Thoracic aorta (tissue), 2 donors: ENCODE measurements around the gene GRB14. TPM values are rescaled to one million over a fixed set of nuclear protein-coding genes. Genes with fewer than 3 reads are reported as not detected.
A peak's percentile ranks its signal among the peaks of the same experiment; 100 is the strongest.

Source experiments
- ATAC-seq: fragments of 150-250 bp; one replicate; pipeline ENCODE4 v1.8.0; 2017; ENCODE audit warnings: low read depth; ENCODE audit not compliant: insufficient number of reproducible peaks, low FRiP score
- DNase-seq: peaks from one replicate; pipeline ENCODE4 v3.0.0-alpha.2; 2020; ENCODE audit warnings: low spot score
- H3K27ac ChIP-seq, 2 donors: fragments of 200-600 bp; sonication (generic); 1 replicate in 1 of 2; 2 replicates in 1 of 2; pipeline ENCODE4 v1.5.1; 2016; ENCODE audit warnings: mild to moderate bottlenecking in 2 of 2, moderate library complexity in 2 of 2
- H3K27me3 ChIP-seq: fragments of 200-600 bp; sonication (generic); replicated peaks from 2 replicates; pipeline ENCODE4 v1.6.0; 2016; ENCODE audit warnings: mild to moderate bottlenecking; ENCODE audit not compliant: insufficient read depth
- H3K36me3 ChIP-seq: fragments of 200-600 bp; sonication (generic); one replicate; pipeline ENCODE4 v1.5.1; 2016
- H3K4me1 ChIP-seq, 2 donors: fragments of 200-600 bp; sonication (generic); 1 replicate in 1 of 2; 2 replicates in 1 of 2; pipeline versions ENCODE4 v1.5.1 to v1.6.0; 2016; ENCODE audit warnings: low read depth in 2 of 2, mild to moderate bottlenecking in 1 of 2; ENCODE audit not compliant: control insufficient read depth in 1 of 2
- H3K4me3 ChIP-seq: fragments of 200-600 bp; sonication (generic); 2 replicates; pipeline ENCODE4 v1.5.1; 2016; ENCODE audit warnings: mild to moderate bottlenecking
- H3K9me3 ChIP-seq: fragments of 200-600 bp; sonication (generic); 2 replicates; pipeline ENCODE4 v1.5.1; 2016
- total RNA-seq, 2 donors: library from RNA; depleted of rRNA; stranded (reverse); fragments of >200 nt; gene quantifications; one replicate each; pipeline versions ENCODE4 v1.1.0 to v1.2.3, GENCODE V29; 2016
- TF ChIP-seq, protein P1 (sequence below): fragments of 200-600 bp; sonication (generic); IDR thresholded peaks from one replicate; pipeline ENCODE4 v1.5.1; 2019; ENCODE audit warnings: antibody characterized with exemption

The GRB14 gene
- 1 to 10 TPM; 4.7 to 7.9 TPM for total RNA-seq

DNA sequence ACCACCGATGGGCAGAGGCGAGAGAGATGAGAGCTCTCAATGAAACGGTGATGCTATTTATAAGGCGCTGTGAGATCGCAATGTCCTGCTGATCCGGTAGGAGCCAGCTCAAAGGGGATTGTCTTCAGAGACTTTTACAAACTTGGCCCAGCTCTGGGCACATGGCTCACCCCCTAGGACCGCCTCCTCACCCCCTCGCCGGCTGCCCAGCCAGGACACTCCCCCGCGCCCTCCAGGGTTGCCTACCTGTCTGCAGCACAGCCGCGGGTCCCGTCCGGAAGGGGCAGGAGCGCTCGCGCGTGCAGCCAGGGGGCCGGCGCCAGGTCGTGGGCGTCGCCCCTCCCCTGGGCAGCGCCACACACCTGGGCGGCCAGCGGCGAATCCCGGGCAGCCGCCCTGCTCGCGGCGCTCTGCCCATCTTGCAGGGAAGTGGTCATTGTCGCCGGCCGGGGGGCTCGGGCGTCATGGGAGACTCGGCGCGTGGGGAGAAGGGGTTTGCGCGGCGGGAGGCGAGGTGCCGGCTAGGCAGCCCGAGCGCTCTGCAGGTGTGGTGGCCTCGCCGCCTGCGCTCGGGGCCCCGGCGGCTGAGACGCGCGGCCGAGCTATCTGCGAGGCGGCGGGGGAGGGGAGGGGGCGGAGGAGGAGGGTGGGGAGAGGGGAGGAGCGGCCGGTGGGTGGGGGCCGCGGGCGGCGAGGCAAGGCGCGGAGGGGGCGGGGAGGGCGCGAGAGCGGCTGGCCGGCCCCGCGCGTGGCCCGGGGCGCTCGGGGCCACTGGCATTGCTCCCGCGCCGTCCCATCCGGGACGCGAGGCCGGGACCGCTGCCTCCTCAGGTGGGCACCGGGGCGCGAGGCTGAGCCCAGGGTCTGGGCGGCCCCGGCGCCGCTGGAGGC lies at the start of gene GRB14:
Gene GRB14 (minus strand): TSS at position 610 of the 891 bp plus-strand sequence. CDS start 173 bp downstream, at position 437.
- Histone ChIP-seq H3K27ac (peak within 1 kb of the TSS in 1 of 2 donors; percentile 12), H3K4me1 (peaks cover 5 to 25% of the 10 kb centered on the region in 2 donors), H3K27me3 (no peaks in the 10 kb centered on the region), H3K4me3 (peak within 1 kb of the TSS; percentile 90), H3K9me3 (no peaks in the 10 kb centered on the region), H3K36me3 (no peaks in the 10 kb centered on the region)
- ATAC-seq (no peak), DNase-seq (no peak)
- TF ChIP-seq, protein P1, sequence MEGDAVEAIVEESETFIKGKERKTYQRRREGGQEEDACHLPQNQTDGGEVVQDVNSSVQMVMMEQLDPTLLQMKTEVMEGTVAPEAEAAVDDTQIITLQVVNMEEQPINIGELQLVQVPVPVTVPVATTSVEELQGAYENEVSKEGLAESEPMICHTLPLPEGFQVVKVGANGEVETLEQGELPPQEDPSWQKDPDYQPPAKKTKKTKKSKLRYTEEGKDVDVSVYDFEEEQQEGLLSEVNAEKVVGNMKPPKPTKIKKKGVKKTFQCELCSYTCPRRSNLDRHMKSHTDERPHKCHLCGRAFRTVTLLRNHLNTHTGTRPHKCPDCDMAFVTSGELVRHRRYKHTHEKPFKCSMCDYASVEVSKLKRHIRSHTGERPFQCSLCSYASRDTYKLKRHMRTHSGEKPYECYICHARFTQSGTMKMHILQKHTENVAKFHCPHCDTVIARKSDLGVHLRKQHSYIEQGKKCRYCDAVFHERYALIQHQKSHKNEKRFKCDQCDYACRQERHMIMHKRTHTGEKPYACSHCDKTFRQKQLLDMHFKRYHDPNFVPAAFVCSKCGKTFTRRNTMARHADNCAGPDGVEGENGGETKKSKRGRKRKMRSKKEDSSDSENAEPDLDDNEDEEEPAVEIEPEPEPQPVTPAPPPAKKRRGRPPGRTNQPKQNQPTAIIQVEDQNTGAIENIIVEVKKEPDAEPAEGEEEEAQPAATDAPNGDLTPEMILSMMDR = peak; percentile 4

DNA sequence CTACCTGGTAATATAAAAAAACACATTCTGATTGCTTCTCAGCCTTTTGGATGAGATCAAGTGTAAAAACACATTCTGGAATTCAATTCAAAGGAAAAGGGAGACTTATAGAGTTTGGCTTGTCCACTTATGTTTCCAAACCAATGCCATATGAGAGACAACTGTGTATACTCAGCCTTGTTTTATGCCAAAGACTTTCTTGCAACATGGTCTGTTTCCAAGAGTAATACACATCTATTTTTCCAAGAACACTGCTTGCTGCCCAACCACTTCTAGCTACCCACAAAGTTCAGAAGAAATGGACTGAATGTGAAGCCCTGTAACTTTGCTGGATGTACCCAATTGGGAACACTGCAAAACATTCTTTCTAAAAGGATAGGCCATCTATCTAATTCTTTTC lies 48.0 kb upstream of the GRB14 start:
- H3K4me1 ChIP-seq = peaks cover 0 to 4% of the 10 kb centered on the region in 2 donors
- no peak overlapping the region for H3K27ac ChIP-seq
- no peak for ATAC-seq
- H3K4me3 ChIP-seq = no peak overlapping the region
- no peaks in the 10 kb centered on the region for H3K9me3 ChIP-seq
- H3K36me3 ChIP-seq = no peaks in the 10 kb centered on the region
- no peak for DNase-seq
- H3K27me3 ChIP-seq = no peaks in the 10 kb centered on the region
- TF ChIP-seq, protein P1 = no peak

DNA sequence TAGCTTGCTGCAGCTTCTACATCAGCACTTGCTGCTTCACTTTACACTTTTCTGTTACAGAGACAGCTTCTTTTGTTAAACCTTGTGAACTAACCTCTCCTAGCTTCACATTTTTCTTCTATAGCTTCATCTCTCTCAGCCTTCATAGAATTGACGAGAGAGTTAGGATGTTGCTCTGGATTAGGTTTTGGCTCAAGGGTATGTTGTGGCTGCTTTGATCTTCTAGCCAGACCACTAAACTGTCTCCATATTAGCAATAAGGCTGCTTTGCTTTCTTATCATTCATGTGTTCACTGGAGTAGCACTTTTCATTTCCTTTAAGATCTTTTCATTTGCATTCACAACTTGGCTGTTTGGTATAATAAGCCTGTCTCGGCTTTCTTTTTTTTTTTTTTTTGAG lies 46.3 kb upstream of the GRB14 start:
- no peak overlapping the region for H3K27ac ChIP-seq
- no peak for ATAC-seq
- TF ChIP-seq, protein P1 = no peak

DNA sequence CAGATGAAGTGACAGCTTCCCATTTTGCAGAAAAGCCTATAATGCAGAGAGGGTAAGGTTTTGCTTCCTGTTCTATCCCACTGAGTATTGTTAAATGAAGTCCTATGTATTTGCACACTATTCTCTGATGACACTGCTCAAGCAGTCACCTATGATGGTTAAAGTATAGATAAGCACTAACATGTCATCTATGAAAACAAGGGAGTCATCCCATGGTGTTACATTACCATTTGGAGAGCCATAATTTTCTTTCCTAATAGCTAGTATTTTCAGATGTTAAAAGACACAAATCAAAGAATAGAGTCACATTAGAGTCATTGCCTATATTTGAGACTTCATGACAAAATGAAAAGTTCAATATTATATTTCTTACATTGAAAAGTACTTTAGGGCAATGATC lies 42.8 kb upstream of the GRB14 start:
- ATAC-seq (no peak), DNase-seq (no peak)
- TF ChIP-seq, protein P1 = no peak
- H3K27me3 ChIP-seq = no peaks in the 10 kb centered on the region
- H3K4me1 ChIP-seq = no peaks in the 10 kb centered on the region
- H3K4me3 ChIP-seq = no peak overlapping the region
- H3K9me3 ChIP-seq = no peaks in the 10 kb centered on the region
- no peaks in the 10 kb centered on the region for H3K36me3 ChIP-seq
- no peak overlapping the region for H3K27ac ChIP-seq

More for the DNA sequence above, 46.3 kb upstream of the GRB14 start:
- DNase-seq = no peak
- Histone ChIP-seq H3K4me3 (no peak overlapping the region), H3K36me3 (no peaks in the 10 kb centered on the region), H3K4me1 (peaks cover 0 to 4% of the 10 kb centered on the region in 2 donors), H3K27me3 (no peaks in the 10 kb centered on the region), H3K9me3 (no peaks in the 10 kb centered on the region)

DNA sequence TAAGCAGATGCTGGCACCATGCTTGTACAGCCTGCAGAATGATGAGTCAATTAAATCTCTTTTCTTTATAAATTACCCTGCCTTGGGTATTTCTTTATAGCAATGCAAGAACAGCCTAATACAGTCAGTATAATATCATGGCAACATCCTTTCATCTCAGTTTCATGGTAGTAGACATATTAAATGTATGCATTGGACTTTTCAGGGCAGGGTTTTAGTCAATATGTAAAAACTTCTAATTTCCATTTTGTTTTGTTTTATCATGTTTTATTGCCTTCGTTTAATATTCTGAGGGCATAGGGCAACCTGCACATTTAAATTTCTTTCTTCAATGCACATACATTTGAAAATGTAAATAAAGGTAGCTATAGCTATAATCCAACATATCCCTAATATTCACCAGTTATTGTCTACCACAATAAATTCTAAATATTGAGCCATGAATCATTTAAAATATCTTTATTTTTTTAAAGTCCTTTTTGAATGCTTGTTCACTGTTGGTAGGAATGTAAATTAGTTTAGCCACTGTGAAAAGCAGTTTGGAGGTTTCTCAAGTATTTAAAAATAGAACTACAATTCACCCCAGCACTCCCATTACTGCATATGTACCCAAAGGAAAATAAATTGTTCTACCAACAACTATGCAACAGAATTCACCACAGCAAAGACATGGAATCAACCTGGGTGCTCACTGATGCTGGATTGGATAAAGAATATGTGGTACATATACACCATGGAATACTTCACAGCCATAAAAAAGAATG lies 41.8 kb upstream of the GRB14 start:
- H3K27ac ChIP-seq = no peak overlapping the region
- no peaks in the 10 kb centered on the region for H3K9me3 ChIP-seq
- H3K36me3 ChIP-seq = no peaks in the 10 kb centered on the region
- H3K27me3 ChIP-seq = no peaks in the 10 kb centered on the region
- DNase-seq (no peak), ATAC-seq (no peak)
- TF ChIP-seq, protein P1 = no peak
- H3K4me1 ChIP-seq = no peaks in the 10 kb centered on the region
- H3K4me3 ChIP-seq = no peak overlapping the region
